ENCODE data around the gene HDX. TPM values are rescaled to one million over a fixed set of nuclear protein-coding genes. Genes with fewer than 3 reads are reported as not detected.

The HDX gene
- total and polyA plus RNA-seq, 9 of the 15 experiments (the other 6 are each of a cell fraction or from before 2014, with no cell fraction given) = not detected

DNA sequence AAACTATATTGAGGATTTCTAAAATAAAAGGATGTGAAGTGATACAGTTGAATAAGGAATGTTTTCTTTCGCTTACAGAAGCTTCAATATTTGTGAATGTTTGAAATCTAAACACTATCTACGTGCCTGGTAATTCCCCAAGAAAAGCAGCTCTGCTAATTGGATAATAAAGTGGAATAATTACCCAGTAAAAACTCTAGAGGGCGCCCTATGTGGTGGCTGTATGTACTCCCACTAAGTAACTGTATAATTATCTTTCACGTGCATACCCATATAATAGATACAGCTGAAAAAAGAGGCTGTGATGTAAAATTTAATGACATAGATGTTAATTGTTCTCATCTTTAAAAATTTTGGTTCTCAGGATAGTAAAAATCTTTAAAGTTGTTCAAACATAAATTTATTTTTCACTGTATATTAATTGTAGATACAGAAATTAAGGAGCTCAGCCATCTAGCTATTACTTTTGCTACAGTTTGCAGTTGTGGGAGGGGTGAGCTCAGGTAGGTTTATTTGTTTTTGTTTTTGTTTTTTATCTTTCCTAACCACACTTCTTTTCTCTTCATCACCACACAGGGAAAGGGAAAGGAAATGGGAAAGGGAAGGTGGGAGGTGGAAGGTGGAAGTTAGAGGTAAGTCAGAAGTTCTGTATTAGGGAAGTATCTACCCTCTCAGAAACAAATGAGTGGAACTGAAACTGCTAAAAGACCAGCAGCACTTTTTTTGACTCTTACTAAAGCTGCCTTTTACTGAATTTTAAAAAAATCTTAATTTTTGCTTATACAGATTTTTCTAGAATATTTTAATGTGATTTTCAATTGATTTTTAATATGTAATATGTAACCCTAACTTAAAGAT is 162.5 kb downstream of the HDX start:
- H3K9me3 ChIP-seq (replicated peaks; ENCODE audit: control insufficient read depth, insufficient read depth, low read depth, low read length) = no peaks in the 10 kb centered on the region
- 0% methylated on average over 4 of the region's 4 CpGs for WGBS (ENCODE audit: insufficient coverage, low coverage, missing lambda C conversion rate)
- H3K27ac ChIP-seq (ENCODE audit: extremely low read depth, low read depth, low read length) = no peak overlapping the region
- POLR2A ChIA-PET = no interaction called here
- FAIRE-seq = no peak
- TF ChIP-seq ARID2 (IDR thresholded peaks at IDR 0.05) = no peak
- TF ChIP-seq ZBTB9 (CRISPR knock-in tag; IDR thresholded peaks at IDR 0.05) = no peak
- peak in 1 of 3 experiments; percentile 25; a peak in 2 of 6 replicates for TF ChIP-seq CTCF (IDR thresholded peaks at IDR 0.05 in 2 of 3, conservative IDR thresholded peaks at IDR 0.05 in 1 of 3; ENCODE audit: insufficient read depth in 2 of 3, low read depth in 1 of 3, low read length in 3 of 3)
- no peak for TF ChIP-seq PHB (CRISPR knock-in tag; IDR thresholded peaks at IDR 0.05)
- CTCF ChIA-PET (ENCODE audit: low intra/inter-chr PET ratio) = no interaction called here
- H3K4me1 ChIP-seq (replicated peaks in 1 of 2; ENCODE audit: control insufficient read depth in 2 of 2, insufficient read depth in 2 of 2, low read length in 2 of 2) = no peaks in the 10 kb centered on the region
- no peak overlapping the region for H3K9ac ChIP-seq (ENCODE audit: insufficient read depth in 1 of 2, low read depth in 2 of 2, low read length in 2 of 2)
- no peak overlapping the region for H3K4me3 ChIP-seq
- H3K9me1 ChIP-seq (ENCODE audit: control insufficient read depth, insufficient read depth, low read length) = no peaks in the 10 kb centered on the region
- BruUV-seq (replicated peaks) = no TSS peak
- in situ Hi-C loops (cut with MboI) = loop anchor here (10.0 kb wide), 1 partner anchor 595 kb away; no protein-coding TSS in a partner anchor
- DNase-seq (ENCODE audit: extremely low read depth in 1 of 4, low spot score in 3 of 4) = peak; percentile 1 to 8 (median 6)
- ATAC-seq = no peak
- H4K20me1 ChIP-seq (replicated peaks; ENCODE audit: control insufficient read depth, insufficient read depth, low read length) = no peaks in the 10 kb centered on the region
- H2AFZ ChIP-seq (ENCODE audit: low read depth, low read length) = no peak overlapping the region
- no peaks in the 10 kb centered on the region for H3K79me2 ChIP-seq (ENCODE audit: control insufficient read depth, insufficient read depth, low read length)
- no peak overlapping the region for H3K4me2 ChIP-seq (ENCODE audit: insufficient read depth, low read length)
- no peaks in the 10 kb centered on the region for H3K36me3 ChIP-seq (ENCODE audit: control insufficient read depth, insufficient read depth, low read length)
- no peaks in the 10 kb centered on the region for H3K27me3 ChIP-seq (ENCODE audit: control insufficient read depth in 2 of 2, insufficient read depth in 2 of 2, low read length in 2 of 2)
- intact Hi-C loops (cut with micrococcal nuclease) = no loop called here

Data from K562 (cell line).